Measurements from ENCODE around the gene SKAP1.
"Not testable (repeated sequence)": the region's sequence is repeated elsewhere in the genome, so short reads cannot be mapped to it uniquely, and the experiment has no call there.

The SKAP1 gene

GRCh38 chr17:48276776-48277175 lies 153.2 kb downstream of the SKAP1 start:
- no peak for DNase-seq

- no peak for DNase-seq
Measured at GRCh38 chr17:48270899-48271298, 159.1 kb downstream of the SKAP1 start.

GRCh38 chr17:48269209-48269608 lies 160.8 kb downstream of the SKAP1 start:
- DNase-seq, result no peak

- no peak for DNase-seq
Measured at GRCh38 chr17:48263731-48264035, 166.3 kb downstream of the SKAP1 start.

- peak in 1 of 2 donors; percentile 29 for DNase-seq
Measured at GRCh38 chr17:48262982-48263730, 166.9 kb downstream of the SKAP1 start.

- no peak for DNase-seq
Measured at GRCh38 chr17:48261297-48261880, 168.6 kb downstream of the SKAP1 start.

- no peak for DNase-seq
Measured at GRCh38 chr17:48259694-48260291, 170.2 kb downstream of the SKAP1 start.

- no peak for DNase-seq
Measured at GRCh38 chr17:48258331-48258730, 171.7 kb downstream of the SKAP1 start.

- DNase-seq, result no peak
Measured at GRCh38 chr17:48255759-48256158, 174.3 kb downstream of the SKAP1 start.

- DNase-seq, result no peak
Measured at GRCh38 chr17:48254896-48255295, 175.1 kb downstream of the SKAP1 start.

- DNase-seq, result no peak
Measured at GRCh38 chr17:48253975-48254374, 176.0 kb downstream of the SKAP1 start.

GRCh38 chr17:48251950-48252349 lies 178.1 kb downstream of the SKAP1 start:
- DNase-seq, result no peak

GRCh38 chr17:48250949-48251348 lies 179.1 kb downstream of the SKAP1 start:
- DNase-seq, result no peak

GRCh38 chr17:48250059-48250458 lies 180.0 kb downstream of the SKAP1 start:
- DNase-seq, result not testable (repeated sequence)

GRCh38 chr17:48247603-48248002 lies 182.4 kb downstream of the SKAP1 start:
- DNase-seq, result no peak

GRCh38 chr17:48247038-48247437 lies 183.0 kb downstream of the SKAP1 start:
- no peak for DNase-seq

- DNase-seq, result no peak
Measured at GRCh38 chr17:48246612-48247011, 183.4 kb downstream of the SKAP1 start.

GRCh38 chr17:48245465-48246033 lies 184.5 kb downstream of the SKAP1 start:
- DNase-seq, result not testable (repeated sequence)

- no peak for DNase-seq
Measured at GRCh38 chr17:48244814-48245213, 185.2 kb downstream of the SKAP1 start.

GRCh38 chr17:48244121-48244711 lies 185.8 kb downstream of the SKAP1 start:
- DNase-seq, result no peak

- DNase-seq, result no peak
Measured at GRCh38 chr17:48241770-48242497, 188.1 kb downstream of the SKAP1 start.

GRCh38 chr17:48241131-48241591 lies 188.9 kb downstream of the SKAP1 start:
- peak in 1 of 2 donors; percentile 41 for DNase-seq

Measured in CD4-positive, alpha-beta T cell treated with Interleukin-4 for 1 hour (primary cell).